ENCODE results near the gene PLCL2.

GRCh38 chr3:17119201-17120072 lies 234.7 kb downstream of the PLCL2 start:
- TF ChIP-seq POLR2A (IDR thresholded peaks at IDR 0.05; ENCODE audit: low read depth, low read length) (no peak), TAF1 (IDR thresholded peaks at IDR 0.05; ENCODE audit: borderline replicate concordance, low read depth, low read length) (no peak), POLR2AphosphoS5 (IDR thresholded peaks at IDR 0.05; ENCODE audit: low read depth, low read length) (no peak)
